Hepatocyte (in vitro differentiated cells): Measurements from ENCODE around the gene CXCL16.

Experiments used
- EZH2phosphoT487 ChIP-seq: fragments of 200-600 bp; sonication (generic); IDR thresholded peaks from one replicate; pipeline ENCODE4 v1.6.1; 2018; ENCODE audit warnings: antibody characterized with exemption, mild to moderate bottlenecking, low read depth, moderate library complexity; ENCODE audit not compliant: unreplicated experiment, severe bottlenecking
- TF ChIP-seq, protein P1 (sequence below): fragments of 200-600 bp; sonication (generic); IDR thresholded peaks from 2 replicates; pipeline ENCODE4 v1.5.1; 2016; ENCODE audit warnings: antibody characterized with exemption, mild to moderate bottlenecking; ENCODE audit not compliant: poor library complexity

DNA sequence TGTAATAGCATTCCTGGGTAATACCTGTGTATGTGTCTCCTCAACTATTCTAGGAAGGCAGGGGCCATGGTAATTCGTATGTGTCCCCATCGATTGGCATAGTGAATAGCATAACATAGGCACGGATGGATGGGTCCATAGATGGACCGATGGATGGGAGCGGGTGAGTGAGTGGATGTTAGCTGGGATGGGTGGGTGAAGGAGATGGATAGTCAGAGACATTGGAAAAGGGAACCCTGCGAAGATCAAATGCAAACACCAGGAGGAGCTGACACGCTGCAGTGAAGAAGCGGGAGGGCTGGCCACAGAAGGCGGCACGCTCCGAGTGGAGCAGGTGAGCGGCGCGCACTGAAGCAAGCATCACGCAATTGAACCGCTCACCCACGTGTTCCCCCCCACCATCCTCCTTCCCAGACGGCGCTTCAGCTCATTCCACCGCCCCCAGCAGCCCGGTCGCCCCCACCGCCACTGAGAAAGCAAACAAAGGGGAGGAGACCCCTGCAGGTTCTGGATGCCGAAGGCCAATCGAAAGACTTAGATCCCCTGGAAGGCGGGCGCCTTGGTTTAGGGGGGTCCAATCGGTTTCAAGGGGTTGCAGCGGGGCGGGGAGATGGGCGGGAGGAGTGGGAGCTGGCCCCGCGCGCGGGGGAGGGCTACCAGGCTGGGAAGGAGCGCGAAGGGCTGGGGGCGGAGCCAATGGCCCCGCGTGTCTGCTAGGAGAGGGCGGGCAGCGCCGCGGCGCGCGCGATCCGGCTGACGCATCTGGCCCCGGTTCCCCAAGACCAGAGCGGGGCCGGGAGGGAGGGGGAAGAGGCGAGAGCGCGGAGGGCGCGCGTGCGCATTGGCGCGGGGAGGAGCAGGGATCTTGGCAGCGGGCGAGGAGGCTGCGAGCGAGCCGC is 29.7 kb downstream of the CXCL16 start, which contains the start of gene ARRB2:
- TF ChIP-seq, protein P1, sequence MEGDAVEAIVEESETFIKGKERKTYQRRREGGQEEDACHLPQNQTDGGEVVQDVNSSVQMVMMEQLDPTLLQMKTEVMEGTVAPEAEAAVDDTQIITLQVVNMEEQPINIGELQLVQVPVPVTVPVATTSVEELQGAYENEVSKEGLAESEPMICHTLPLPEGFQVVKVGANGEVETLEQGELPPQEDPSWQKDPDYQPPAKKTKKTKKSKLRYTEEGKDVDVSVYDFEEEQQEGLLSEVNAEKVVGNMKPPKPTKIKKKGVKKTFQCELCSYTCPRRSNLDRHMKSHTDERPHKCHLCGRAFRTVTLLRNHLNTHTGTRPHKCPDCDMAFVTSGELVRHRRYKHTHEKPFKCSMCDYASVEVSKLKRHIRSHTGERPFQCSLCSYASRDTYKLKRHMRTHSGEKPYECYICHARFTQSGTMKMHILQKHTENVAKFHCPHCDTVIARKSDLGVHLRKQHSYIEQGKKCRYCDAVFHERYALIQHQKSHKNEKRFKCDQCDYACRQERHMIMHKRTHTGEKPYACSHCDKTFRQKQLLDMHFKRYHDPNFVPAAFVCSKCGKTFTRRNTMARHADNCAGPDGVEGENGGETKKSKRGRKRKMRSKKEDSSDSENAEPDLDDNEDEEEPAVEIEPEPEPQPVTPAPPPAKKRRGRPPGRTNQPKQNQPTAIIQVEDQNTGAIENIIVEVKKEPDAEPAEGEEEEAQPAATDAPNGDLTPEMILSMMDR: peak; percentile 71
- TF ChIP-seq EZH2phosphoT487: no peak
